HG03108 (cell line): ENCODE data around the gene IRF2.
A peak's percentile ranks its signal among the peaks of the same experiment; 100 is the strongest.
"Not testable (repeated sequence)": the region's sequence is repeated elsewhere in the genome, so short reads cannot be mapped to it uniquely, and the experiment has no call there.

Experiments used
- ATAC-seq: cut with Tn5 transposase; IDR thresholded peaks from one replicate; pipeline ENCODE4 v1.9.1; 2021; ENCODE audit warnings: moderate library complexity; ENCODE audit not compliant: unreplicated experiment

Gene IRF2

DNA sequence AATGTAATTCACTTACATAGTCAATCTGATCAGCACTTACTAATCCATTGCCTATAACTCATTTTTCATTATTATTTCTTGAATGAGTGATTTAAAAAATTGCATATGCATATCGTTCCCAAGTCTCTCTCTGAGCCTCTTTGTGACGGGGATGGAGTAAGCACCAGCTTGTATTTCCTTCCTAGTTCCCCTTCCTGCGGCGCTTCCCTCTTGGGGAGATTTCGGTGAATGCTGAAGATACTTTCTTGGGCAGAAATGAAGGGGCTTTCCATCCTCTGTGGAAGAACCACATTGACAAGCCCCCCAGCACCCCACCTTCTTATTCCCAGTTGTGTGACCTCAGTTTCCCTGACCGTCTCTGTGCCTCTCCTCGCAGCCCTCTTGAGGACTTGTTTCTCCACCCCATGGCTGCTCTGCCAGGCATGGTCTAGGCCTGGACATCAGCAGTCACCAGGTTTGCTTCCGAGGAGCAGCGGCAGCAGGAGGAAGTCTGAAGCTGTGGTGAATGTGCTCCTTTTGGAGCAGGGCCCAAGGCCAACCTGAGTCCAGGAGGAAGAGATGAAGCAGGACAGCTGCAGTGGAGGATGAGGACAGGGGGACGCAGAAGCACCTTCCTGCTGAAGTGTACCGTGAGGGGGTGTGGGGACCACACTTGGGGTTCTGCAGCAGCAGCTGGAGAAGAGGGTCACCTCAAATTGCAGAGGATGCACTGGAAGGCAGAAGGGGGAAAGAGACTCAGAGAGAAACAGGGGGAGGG is 124.9 kb downstream of the IRF2 start:
- ATAC-seq: no peak

DNA sequence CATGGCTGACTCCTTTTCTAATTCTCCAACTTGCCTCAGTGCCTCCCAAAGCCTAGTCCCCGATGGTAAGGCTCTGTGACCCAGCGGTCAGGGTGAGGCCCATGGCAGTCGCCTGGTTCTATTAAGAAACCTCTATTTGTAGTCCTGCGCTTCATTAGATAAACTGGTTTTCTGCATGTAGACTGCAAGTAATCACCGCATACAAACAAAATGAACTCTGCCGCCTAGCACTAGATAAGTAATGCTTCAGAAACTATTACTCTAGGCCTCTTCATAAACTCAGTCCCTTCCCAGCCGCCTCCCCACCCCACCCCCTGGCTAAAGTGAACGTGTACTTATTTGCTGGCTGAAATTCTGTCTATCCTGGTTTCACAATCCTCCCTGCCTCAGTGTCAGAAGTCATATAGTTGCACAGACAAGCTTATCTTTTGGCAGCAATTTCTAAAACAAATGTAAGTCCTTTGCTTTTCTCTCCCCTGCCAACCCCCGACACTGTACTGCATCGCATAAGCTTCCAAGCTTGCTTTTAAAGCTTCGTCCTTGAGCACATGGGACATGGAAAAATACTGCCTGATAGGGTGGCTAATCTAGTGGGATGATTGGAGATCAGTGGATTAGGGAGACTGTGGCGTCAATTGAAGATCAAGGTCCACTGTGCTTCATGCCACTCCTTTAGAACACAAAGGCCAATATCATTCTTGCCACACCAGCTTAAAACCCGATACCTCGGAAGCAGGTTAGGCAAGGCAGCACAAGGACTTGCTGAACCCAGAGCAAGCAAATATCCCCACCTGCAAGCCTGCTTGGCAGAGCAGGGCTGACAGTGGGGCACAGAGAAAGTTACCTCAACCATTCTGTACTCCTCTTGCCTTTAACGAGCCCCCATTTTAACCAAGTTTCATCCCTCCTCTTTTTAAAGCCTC is 125.8 kb downstream of the IRF2 start:
- no peak for ATAC-seq

DNA sequence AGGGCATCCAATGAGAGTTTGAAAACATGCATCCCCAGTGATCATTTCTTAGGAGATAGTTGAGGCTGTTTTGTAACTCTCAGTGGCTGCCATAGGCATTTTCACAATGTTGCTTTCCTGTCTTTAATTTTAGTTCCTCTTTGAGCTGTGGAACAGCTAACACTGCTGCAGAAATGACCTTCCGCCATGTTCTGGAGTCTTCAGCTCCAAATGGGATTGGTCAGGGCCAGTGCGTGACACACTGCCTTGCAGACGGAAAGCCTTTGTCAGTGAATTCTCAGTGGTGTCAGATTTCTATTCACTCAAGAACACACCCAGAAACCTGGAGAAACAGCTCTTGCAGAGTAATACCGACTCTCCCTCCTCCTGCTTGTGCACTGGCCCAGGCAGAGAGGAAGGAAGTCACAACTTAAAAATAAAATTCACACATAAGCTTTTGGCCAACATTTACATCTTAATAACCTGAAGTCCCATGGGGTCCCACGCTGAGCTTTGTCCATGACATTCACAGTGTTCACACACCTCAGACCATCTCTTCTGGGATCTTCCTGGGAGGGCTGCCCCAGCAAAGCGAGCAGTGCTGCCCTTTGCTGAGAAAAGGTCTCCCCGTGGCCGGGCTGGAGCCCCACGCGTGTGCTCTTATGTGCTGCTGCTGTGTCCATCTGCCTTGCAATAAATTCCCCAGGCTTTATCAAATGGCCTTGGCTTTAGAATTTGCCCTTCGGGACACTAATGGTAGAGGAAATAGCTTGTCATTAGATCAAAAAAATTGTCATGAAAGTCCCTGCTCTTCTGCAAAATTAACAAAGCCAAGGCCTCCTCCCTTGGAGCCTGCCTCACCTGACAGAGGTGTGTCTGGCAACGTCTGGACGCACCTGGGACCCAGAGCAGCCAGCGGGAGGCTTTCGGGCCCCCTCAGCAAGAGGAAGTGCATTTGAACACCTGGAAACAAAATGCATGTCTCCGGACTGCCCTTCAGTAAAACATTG is 126.8 kb downstream of the IRF2 start:
- peak; percentile 64 for ATAC-seq

DNA sequence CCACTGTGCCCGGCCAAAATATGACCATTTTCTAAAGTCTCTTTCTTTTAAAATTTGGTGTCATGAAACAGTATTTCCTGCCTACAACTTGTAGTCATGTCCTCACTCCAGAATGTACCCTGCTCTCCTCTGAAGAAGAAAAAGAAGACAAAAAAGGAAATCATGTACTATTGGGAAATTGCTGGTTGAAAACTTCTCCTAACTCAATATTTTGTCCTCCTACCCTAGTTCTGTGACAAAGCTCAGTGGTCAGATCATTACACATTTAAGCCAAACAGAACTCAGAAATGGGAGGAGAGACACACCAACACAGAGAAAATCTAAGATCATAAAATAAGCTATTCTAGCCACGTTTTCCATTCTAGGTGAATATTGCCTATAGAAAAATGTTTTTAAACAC is 127.7 kb downstream of the IRF2 start:
- ATAC-seq: no peak

DNA sequence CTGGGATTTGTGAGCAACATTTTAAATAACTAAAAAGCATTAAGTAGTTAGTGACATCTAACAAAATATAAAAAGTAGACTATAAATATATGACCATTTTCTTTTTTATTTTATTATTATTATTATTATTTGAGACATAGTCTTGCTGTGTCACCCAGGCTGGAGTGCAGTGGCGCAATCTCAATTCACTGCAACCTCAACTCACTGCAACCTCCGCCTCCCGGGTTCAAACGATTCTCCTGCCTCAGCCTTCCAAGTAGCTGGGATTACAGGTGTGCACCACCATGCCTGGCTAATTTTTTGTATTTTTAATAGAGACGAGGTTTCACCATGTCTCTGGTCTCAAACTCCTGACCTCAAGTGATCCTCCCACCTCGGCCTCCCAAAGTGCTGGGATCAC is 128.1 kb downstream of the IRF2 start:
- not testable (repeated sequence) for ATAC-seq

DNA sequence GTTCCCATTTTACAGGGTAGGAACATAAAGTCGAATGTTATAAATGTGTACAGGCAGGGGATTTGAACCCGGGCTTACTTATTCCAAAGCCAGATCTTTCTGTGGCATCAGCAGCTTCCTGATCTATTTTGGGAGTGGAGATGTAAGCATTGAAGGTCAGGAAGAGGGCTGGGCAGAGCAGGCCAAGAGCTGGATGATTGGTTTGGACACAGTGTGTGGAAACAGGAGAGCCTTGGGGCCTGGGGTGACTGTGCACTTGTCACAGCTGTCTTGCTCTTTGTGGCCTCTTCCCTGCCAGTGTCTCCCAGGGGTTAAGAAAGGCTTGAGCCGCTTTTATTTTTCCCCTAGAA is 128.8 kb downstream of the IRF2 start:
- ATAC-seq: no peak

DNA sequence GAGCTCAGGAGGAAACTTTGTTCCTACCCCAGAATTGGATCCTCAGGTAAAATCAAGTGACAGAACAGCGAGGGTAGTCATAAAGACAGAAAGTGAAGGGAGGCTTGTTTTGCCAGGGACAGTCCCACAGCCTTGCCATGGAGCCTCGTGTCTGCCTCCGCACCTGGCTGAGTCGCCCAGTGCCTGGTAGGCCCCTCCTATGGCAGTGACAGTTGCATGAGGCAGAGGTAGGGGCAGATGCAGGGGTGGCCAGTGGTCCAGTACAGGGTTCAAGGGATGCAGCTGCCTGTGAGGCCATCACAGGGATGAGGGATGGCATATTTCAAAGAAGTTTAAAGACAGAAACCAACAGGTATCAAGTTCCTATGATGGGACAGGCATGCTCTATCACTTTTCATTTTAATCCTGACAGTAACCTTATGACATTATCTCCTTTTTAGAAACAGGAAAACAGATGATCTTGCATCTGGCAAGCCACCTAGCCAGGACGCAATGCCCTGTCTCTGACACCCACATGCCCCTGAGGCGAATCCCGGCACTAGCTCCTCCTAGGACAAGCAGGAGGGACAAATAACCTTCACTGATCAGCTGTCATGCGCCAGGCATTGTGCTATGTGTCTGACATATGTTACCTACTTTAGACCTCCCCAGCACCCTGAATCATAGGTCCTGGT is 129.3 kb downstream of the IRF2 start:
- ATAC-seq: no peak

DNA sequence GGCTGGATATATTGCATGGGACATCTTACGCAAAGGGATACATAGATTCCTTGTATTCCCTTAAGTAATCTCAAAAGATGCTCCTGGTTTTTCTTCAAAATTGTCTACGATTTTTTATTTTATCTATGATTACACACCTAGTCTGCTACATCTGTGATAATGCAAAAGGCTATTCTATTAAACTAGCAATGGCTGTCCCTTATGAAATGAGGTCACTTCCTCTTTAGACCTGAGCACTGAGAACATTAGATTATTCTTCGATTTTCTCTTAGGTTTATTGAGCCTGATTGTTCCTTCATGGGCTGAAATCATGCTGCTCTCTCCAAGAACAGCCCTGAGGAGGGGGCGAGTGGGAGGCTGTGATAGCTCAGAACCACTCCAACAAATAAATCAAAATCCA is 129.9 kb downstream of the IRF2 start:
- ATAC-seq: no peak

DNA sequence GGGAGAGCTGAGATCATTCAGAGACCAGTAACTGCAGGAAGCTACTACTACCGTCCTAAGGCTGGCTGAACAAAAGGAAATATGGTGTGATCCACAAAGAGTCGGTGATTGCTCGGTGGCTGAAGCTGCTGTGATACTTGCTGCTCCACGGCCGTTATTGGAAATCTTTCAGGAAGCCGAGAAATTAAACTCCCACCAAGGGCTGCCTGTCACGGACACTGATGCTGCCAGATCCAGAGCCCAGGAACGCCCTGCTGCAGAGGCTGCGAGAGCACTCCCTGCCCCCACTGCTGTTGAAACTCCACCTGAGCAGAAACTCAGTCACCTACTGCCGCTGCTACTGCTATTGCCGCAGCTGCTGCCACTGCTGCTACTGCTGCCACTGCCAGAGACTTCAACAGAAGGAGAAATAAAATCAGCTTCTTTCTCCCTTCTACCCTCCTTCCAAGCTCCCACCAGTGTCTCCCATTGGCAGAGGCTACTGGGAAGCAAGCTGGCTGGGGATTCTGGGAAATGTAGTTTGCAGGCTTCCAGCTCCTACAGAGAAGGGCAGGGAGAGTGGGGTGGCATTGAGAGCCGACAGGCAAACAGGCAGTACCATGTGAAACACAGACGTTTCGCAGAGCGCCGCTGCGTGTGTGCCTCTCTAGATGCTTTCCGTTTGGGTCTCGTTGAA is 130.7 kb downstream of the IRF2 start:
- peak; percentile 38 for ATAC-seq

DNA sequence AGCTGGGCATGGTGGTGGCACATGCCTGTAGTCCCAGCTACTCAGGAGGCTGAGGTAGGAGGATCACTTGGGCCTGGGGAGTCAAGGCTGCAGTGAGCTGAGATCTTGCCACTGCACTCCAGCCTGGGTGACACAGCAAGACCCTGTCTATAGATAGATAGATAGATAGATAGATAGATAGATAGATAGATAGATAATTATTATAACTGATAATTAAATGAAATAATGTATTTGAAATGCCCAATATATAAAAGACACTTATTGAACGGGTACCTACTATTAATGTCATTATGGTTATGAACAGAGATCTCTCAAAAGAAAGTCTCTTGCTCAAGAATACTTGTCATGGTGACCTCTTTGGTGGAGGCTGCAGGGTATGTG is 131.5 kb downstream of the IRF2 start:
- not testable (repeated sequence) for ATAC-seq

DNA sequence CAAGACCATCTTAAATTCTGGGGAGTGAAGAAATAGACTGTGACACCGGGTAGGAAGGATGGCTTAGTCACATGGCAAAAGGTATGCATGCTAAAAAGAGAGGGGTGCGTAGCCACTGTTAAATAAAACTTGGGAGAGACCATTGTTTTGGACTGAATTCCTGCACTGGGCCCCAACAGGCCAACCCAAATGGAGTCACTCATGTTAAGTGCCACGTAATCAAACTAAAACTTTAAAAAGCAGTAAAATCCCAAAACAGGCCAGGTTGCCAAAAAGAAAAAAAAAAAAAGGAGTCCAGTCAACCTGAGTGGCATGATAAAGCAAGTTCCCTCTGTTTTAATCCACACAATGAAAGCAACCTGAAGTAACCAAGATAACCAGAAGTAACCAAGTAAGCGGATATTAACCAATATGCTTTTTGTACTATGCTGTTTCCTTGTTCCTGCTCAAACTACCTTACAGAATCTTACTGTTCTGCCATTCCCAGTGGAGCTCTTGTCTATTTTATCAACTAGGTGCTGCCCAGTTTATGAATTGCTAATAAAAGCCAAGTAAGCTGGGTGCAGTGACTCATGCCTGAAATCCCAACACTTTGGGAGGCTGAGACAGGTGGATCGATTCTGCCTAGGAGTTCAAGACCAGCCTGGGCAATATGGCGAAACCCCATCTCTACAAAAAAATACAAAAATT is 132.0 kb downstream of the IRF2 start:
- no peak for ATAC-seq

DNA sequence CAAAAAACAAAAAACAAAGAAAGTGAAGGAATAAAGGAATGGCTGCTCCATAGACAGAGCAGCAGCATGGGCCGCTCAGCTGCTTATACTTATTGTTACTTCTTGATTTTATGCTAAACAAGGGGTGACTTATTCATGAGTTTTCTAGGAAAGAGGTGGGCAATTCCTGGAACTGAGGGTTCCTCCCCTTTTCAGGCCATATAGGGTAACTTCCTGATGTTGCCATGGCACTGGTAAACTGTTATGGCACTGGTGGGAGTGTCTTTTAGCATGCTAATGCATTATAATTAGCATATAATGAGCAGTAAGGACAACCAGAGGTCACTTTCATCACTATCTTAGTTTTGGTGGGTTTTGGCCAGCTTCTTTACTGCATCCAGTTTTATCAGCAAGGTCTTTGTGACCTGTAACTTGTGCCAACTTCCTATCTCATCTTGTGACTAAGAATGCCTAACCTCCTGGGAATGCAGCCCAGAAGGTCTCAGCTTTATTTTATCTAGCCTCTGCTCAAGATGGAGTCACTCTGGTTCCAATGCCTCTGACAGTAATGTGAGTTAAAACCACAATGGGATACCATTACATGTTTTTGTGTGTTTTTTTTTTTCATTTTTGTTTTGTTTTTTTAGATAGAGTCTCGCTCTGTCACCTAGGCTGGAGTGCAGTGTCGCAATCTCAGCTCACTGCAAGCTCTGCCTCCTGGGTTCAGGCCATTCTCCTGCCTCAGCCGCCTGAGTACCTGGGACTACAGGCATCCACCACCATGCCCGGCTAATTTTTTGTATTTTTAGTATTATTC is 134.8 kb downstream of the IRF2 start:
- not testable (repeated sequence) for ATAC-seq

DNA sequence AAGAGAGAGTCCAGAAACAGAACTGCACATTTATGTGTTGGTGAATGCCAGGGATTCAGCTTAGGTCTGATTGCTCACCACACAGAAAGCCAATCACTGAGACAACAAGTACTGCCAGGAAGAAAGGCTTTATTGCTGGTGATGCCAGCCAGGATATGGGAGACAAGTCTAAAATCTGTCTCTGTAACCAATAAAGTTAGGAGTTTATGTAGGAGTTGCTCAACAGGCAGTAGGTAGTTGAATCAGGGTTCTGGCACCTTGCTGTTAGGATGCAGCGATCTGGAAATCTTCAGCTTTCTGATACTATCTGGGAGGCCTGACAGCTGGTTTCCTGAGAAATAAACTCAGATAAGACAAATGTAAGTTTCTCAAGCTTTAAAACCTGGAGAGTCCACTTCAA is 136.4 kb downstream of the IRF2 start:
- ATAC-seq: no peak
